Upper lobe of right lung (tissue), 1 donor: Measurements from ENCODE around the gene TNFRSF19. TPM values are rescaled to one million over a fixed set of nuclear protein-coding genes. Genes with fewer than 3 reads are reported as not detected.

Source experiments
- ATAC-seq: fragments of 200-7000 bp; cut with Tn5 transposase; one replicate; pipeline ENCODE4 v1.9.1; 2020; ENCODE audit warnings: mild to moderate bottlenecking, moderate library complexity
- DNase-seq: peaks from one replicate; pipeline ENCODE4 v3.0.0-alpha.2; 2020
- H3K27ac ChIP-seq: fragments of 200-600 bp; one replicate; pipeline ENCODE4 v1.8.0; 2022
- H3K27me3 ChIP-seq: fragments of 200-600 bp; one replicate; pipeline ENCODE4 v1.8.0; 2022; ENCODE audit warnings: mild to moderate bottlenecking
- H3K36me3 ChIP-seq: fragments of 200-600 bp; one replicate; pipeline ENCODE4 v1.8.0; 2022
- H3K4me1 ChIP-seq: fragments of 200-600 bp; one replicate; pipeline ENCODE4 v1.8.0; 2022
- H3K4me3 ChIP-seq: fragments of 200-600 bp; one replicate; pipeline ENCODE4 v1.8.0; 2022; ENCODE audit warnings: mild to moderate bottlenecking
- H3K9me3 ChIP-seq: fragments of 200-600 bp; one replicate; pipeline ENCODE4 v1.8.0; 2022
- intact Hi-C: fragments of 100-400 bp; cut with DNase I; formaldehyde crosslinking; loops from one replicate; pipeline ENCODE4 v1.11.0; 2022
- total RNA-seq: library from RNA; stranded (reverse); fragmentation: NEBNext Ultra II Directional; extraction: Animal tissue kit (Norgen Biotek cat#: 25700); gene quantifications from one replicate; pipeline ENCODE4 v1.2.1, GENCODE V29; 2021
- TF ChIP-seq, protein P1 (sequence below): fragments of 200-600 bp; IDR thresholded peaks from one replicate; pipeline ENCODE4 v1.8.0; 2022; ENCODE audit warnings: antibody characterized with exemption
- donor health status: DM: no; HTN: yes; CAD: no; lungs with severe emphysema.

The TNFRSF19 gene
- total RNA-seq, 1 donor from 2014 or later, result 17.9 TPM

DNA sequence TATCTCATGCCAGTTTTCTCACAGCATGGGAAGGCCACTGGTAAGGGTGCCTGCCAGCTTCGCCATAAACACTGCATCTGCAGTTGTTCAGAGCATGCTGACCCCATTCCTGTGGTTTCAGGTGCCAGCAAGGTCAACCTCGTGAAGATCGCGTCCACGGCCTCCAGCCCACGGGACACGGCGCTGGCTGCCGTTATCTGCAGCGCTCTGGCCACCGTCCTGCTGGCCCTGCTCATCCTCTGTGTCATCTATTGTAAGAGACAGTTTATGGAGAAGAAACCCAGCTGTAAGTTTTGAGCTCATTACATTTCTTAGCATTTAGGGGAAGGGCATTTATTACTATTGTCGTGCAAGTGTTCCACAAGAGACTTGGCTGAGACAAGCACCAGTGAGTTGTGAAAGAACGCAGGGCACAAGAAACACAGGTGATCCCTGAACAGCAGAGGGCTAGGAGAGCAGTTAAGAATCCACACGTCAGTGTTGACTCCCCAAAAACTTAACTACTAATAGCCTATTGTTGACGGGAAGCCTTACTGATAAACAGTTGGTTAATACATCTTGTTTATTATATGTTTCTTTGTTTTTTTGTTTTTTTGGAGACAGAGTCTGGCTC, 88.8 kb downstream of the TNFRSF19 start:
- TF ChIP-seq, protein P1, sequence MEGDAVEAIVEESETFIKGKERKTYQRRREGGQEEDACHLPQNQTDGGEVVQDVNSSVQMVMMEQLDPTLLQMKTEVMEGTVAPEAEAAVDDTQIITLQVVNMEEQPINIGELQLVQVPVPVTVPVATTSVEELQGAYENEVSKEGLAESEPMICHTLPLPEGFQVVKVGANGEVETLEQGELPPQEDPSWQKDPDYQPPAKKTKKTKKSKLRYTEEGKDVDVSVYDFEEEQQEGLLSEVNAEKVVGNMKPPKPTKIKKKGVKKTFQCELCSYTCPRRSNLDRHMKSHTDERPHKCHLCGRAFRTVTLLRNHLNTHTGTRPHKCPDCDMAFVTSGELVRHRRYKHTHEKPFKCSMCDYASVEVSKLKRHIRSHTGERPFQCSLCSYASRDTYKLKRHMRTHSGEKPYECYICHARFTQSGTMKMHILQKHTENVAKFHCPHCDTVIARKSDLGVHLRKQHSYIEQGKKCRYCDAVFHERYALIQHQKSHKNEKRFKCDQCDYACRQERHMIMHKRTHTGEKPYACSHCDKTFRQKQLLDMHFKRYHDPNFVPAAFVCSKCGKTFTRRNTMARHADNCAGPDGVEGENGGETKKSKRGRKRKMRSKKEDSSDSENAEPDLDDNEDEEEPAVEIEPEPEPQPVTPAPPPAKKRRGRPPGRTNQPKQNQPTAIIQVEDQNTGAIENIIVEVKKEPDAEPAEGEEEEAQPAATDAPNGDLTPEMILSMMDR, result no peak
- no peaks in the 10 kb centered on the region for H3K36me3 ChIP-seq
- DNase-seq (no peak), ATAC-seq (peak; percentile 30)
- intact Hi-C loops, result no loop called here
- no peak overlapping the region for H3K27ac ChIP-seq
- H3K4me3 ChIP-seq, result no peak overlapping the region
- H3K4me1 ChIP-seq, result peaks cover 21% of the 10 kb centered on the region
- no peaks in the 10 kb centered on the region for H3K27me3 ChIP-seq
- no peaks in the 10 kb centered on the region for H3K9me3 ChIP-seq

DNA sequence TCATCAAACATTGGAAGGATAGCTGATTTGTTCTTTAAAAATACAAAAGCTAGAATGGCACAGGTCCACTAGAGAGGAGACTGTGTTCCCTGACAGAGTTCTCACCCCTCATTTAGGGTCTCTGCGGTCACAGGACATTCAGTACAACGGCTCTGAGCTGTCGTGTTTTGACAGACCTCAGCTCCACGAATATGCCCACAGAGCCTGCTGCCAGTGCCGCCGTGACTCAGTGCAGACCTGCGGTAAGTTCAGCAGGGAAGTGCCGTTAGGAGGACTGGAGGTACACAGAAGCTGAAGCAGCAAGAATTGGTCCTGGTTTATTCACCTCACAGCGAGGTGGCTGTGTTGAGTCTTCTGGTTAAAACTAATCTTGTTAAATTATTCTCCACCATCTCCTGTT, 90.0 kb downstream of the TNFRSF19 start:
- Histone ChIP-seq H3K4me3 (no peak overlapping the region), H3K27me3 (no peaks in the 10 kb centered on the region), H3K4me1 (peaks cover 13% of the 10 kb centered on the region), H3K27ac (no peak overlapping the region), H3K9me3 (no peaks in the 10 kb centered on the region), H3K36me3 (no peaks in the 10 kb centered on the region)
- ATAC-seq (no peak), DNase-seq (no peak)
- TF ChIP-seq, protein P1, result no peak
- intact Hi-C loops, result no loop called here

DNA sequence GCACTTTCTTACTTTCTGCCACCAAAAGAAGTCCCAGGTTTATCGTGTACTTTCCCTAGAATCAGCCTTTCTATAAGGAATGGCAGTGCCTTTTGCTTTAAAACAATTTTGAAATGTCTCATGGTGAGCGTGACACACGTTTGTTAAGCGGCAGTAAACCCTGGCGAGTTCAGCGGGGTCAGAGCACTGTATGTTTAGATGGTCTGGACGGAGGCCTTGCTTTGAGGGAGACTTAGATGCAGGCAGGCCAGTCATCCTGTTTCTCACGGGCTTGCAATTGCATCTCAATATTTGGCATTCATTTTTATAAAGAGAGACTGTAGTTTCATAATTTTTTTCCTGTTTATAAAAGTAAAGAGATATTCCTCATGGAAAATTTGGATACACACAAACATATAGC, 96.4 kb downstream of the TNFRSF19 start:
- H3K36me3 ChIP-seq, result no peaks in the 10 kb centered on the region
- intact Hi-C loops, result no loop called here
- H3K4me1 ChIP-seq, result no peaks in the 10 kb centered on the region
- H3K27ac ChIP-seq, result no peak overlapping the region
- no peaks in the 10 kb centered on the region for H3K27me3 ChIP-seq
- TF ChIP-seq, protein P1, result no peak
- ATAC-seq, result no peak
- H3K4me3 ChIP-seq, result no peak overlapping the region
- DNase-seq, result no peak
- H3K9me3 ChIP-seq, result no peaks in the 10 kb centered on the region

DNA sequence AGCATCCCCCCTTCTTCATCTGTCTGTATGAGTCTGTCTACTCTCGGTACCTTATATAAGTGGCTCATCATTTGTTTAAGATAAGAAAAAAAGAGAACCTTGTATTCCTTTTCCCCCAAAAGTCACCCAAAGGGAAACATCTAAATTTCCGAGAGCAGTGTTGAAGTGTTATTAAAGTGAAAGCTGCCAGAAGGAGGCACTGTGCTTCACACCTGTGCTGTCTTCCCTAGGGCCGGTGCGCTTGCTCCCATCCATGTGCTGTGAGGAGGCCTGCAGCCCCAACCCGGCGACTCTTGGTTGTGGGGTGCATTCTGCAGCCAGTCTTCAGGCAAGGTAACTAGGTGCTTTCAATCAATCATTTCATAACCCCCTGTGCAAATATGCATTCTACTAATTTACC, 97.5 kb downstream of the TNFRSF19 start:
- Histone ChIP-seq H3K9me3 (no peaks in the 10 kb centered on the region), H3K4me1 (peaks cover 5% of the 10 kb centered on the region), H3K36me3 (no peaks in the 10 kb centered on the region), H3K27me3 (no peaks in the 10 kb centered on the region), H3K4me3 (no peak overlapping the region), H3K27ac (no peak overlapping the region)
- TF ChIP-seq, protein P1, result no peak
- intact Hi-C loops, result no loop called here
- ATAC-seq, result no peak
- no peak for DNase-seq

DNA sequence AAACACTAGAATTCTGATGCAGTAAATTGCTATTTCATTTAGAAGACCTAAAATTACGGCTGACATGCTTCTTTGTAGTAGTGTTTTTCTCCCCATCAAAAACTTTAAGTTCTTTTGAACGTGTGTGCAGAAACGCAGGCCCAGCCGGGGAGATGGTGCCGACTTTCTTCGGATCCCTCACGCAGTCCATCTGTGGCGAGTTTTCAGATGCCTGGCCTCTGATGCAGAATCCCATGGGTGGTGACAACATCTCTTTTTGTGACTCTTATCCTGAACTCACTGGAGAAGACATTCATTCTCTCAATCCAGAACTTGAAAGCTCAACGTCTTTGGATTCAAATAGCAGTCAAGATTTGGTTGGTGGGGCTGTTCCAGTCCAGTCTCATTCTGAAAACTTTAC, 98.3 kb downstream of the TNFRSF19 start:
- Histone ChIP-seq H3K36me3 (no peaks in the 10 kb centered on the region), H3K4me1 (peaks cover 9% of the 10 kb centered on the region), H3K4me3 (no peak overlapping the region), H3K27ac (no peak overlapping the region), H3K27me3 (no peaks in the 10 kb centered on the region), H3K9me3 (no peaks in the 10 kb centered on the region)
- DNase-seq, result no peak
- TF ChIP-seq, protein P1, result no peak
- intact Hi-C loops, result no loop called here
- no peak for ATAC-seq

DNA sequence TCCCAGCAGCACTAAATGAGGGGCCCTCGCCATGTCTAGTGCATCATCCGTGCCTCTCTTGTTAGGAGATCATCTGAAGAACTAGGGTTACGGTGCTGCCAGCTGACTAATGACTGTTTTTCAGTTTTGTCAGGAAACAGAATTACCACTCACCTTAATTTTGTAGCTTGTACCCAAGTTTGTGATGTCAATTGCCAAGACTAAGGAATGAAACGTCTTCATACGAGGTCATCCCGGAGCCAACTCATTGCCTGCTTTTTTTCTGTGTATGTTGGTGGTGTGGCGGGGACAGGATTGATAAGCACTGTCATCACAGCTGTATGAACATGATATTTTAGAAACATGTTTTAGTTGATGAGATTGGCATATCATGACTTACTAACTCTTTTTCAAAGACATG, 100.6 kb downstream of the TNFRSF19 start:
- no peak for ATAC-seq
- peaks cover 9% of the 10 kb centered on the region for H3K4me1 ChIP-seq
- H3K27ac ChIP-seq, result no peak overlapping the region
- H3K27me3 ChIP-seq, result no peaks in the 10 kb centered on the region
- TF ChIP-seq, protein P1, result no peak
- H3K4me3 ChIP-seq, result no peak overlapping the region
- H3K36me3 ChIP-seq, result no peaks in the 10 kb centered on the region
- intact Hi-C loops, result no loop called here
- no peak for DNase-seq
- H3K9me3 ChIP-seq, result no peaks in the 10 kb centered on the region
